NK-92 (cell line): ENCODE results near the gene TMEM62.

ENCODE experiments used
- DNase-seq: peaks from one replicate; lab custom pipeline; 2025; ENCODE audit not compliant: unreplicated experiment; lab: John Stamatoyannopoulos, UW

TMEM62 gene

DNA sequence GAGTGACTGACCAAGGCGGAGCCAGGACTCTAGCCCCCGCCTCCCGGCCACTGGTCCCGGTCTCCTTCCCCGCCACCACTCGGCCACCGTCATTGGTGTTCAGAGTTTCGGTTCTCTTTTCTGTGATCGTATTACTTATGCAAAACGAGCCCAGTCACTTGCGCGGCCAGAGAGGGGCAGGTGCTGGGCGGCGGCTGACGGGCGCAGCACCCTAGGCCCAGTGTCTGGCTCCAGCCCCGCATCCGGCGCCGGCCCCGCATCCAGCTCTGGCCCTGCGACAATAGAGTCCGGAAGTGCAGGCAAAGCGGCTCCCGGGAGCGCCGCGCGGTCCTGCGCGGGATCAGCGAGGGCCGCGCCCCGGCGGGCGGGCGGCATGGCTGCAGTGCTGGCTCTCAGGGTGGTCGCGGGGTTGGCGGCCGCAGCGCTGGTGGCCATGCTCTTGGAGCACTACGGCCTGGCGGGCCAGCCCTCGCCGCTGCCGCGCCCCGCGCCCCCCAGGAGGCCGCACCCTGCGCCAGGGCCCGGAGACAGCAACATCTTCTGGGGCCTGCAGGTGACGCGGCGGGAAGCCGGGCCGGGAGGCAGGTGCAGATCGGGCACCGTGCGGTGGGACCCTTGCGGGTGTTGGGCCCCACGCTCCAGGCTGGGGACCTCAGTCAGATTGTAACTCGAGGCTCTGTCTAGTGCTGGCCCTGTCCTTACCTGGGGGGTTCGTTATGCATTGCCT lies at the start of gene TMEM62:
Gene TMEM62, plus strand, starts transcription at position 157 of the 727 bp plus-strand sequence. Its CDS starts 217 bp downstream, at position 374.
- DNase-seq = no peak

DNA sequence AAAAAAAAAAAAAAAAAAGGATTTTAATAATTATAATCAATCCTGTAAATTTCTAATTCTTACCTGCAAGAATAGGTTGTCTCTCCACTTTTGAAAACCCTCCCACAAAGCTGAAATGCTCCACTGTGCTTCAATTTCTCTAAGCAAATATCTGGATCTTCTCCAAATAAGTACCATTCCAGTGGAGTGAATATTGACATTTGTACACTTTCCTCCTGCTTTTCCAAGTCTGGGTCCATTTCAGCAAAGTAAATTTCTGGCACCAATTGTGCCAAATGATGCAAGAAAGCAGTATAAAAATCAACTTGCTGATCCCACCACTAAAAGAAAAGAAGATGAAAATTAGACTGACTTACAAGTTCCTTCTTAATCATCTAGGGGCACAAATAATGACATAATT lies 47.5 kb upstream of the TMEM62 start:
- DNase-seq = no peak

DNA sequence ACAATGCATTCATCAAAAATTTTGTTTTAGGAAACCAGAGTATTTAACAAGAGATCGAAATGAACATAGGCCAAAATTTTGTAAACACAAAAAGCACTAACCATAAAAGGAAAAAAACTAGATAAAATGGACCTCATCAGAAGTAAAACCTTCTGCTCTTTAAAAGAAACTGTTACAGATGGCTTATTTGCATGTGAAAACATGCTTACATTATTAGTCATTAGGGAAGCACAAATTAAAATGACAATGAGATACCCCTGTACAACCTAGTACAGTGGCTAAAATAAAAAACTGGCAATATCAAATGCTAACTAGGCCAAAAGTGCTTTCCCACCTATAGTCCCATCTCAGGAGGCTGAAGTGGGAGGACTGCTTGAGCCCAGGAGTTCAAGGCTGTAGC lies 46.8 kb upstream of the TMEM62 start:
- DNase-seq = no peak

DNA sequence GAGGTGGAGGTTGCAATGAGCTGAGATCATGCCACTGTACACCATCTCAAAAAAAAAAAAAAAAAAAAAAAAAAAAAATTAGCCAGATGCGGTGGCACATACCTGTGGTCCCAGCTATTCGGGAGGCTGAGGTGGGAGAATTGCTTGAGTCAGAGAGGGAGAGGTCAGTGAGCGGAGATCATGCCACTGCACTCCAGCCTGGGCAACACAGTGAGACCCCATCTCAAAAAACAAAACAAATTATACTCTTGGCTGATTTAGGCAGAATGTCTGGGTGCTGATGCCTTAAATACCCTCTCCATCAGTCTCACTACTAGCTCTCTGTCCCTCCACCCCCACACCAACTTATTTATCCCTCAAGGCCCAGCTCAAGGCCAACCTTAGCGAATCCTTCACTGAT lies 41.5 kb upstream of the TMEM62 start:
- DNase-seq = no peak

DNA sequence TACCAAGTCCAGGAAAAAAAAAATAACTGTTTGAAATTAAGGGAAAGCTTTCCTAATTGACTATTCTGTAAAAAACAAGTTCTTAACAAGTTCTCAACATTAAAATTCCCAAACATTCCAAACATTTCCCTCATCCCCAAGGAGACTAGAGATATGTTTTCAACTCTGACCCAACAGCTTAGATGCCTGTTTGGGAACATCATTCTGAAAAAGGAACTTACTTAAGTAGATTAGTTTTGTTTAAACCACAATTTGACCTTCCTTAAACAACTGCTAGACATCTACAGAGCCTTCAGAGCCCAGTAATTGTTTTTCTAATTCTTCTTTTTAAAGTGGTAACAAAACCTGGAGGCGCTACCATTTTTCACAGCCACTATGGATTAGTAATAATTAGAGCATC lies 40.4 kb upstream of the TMEM62 start:
- DNase-seq = no peak

DNA sequence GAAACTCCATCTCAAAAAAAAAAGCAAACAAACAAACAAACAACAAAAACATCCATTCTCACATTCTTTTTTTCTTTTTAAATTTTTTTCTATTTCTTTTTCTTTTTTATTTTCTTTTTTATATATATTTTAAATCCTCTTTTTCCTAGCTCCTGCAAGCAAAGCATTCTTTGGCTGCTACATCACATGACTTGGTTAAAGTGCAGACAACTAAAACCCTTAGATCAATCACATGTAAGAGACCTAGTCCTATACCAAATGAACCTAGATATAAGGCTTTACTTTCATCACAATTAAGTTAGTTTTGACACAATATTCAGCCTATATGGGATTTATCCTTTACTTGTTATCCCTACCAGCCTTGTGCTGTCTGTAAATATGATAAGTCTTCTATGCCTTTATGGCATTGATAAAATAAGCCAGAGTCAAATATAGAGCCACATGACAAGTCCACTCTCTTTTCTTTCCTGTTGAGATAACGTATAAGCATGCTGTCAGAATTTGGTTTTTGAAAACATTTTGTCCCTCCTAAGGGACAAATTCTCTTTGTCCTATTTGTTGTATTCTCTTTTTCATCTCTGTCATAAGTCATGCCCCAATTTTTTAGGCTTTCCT lies 38.9 kb upstream of the TMEM62 start:
- DNase-seq = no peak

DNA sequence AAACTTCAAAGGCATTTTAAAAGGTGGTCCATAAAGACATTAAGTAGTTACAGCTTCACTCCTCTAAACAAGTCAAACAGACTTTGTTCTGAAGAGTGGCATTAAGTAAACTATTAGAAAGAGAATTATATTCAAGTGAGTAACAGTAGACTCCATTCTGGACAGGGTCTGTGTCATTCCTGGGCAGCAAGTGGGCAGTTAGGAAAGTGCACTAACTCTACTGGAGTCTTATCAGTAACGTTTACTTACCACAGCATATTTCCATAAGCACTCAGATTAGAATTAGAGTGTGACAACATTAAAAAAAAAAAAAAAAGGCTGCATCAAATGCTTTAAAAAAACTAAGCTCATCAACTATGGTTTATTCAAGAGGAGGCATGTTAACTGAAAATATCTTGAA lies 38.1 kb upstream of the TMEM62 start:
- DNase-seq = no peak

DNA sequence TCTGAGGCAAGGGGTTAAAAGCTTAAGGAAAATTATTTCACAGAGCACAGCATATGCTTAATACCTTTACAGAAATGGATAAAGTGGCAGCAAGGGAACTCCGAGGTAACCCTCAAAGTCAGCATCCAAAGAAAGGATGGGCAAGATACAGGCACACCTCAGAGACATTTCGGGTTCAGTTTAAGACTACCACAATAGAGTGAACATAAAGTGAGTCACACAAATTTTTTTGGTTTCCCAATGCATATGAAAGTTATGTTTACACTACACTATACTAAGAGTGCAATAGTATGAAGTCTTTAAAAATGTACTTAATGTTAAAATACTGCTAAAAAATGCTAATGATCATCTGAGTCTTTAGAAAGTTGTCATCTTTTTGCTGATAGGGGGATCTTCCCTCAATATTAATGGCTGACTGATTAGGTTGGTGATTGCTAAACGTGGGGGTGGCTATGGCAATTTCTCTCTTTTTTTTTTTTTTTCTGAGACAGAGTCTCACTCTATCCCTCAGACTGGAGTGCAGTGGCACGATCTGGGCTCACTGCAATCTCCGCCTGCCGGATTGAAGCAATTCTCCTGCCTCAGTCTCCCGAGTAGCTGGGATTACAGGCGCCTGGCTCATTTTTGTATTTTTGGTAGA lies 37.6 kb upstream of the TMEM62 start:
- no peak for DNase-seq

DNA sequence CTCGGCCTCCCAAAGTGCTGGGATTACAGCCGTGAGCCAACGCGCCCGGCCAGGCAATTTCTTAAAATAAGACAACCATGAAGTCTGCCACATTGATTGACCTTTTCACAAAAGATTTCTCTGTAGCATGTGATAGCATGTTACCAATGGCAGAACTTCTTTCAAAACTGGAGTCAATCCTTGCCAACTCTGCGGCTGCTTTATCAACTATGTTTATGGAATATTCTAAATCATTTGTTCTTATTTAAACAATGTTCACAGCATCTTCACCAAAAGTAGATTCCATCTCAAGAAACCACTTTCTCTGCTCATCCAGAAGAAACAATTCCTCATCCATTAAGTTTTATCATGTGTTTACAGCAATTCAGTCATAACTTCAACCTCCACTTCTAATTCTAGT lies 37.0 kb upstream of the TMEM62 start:
- DNase-seq = no peak

DNA sequence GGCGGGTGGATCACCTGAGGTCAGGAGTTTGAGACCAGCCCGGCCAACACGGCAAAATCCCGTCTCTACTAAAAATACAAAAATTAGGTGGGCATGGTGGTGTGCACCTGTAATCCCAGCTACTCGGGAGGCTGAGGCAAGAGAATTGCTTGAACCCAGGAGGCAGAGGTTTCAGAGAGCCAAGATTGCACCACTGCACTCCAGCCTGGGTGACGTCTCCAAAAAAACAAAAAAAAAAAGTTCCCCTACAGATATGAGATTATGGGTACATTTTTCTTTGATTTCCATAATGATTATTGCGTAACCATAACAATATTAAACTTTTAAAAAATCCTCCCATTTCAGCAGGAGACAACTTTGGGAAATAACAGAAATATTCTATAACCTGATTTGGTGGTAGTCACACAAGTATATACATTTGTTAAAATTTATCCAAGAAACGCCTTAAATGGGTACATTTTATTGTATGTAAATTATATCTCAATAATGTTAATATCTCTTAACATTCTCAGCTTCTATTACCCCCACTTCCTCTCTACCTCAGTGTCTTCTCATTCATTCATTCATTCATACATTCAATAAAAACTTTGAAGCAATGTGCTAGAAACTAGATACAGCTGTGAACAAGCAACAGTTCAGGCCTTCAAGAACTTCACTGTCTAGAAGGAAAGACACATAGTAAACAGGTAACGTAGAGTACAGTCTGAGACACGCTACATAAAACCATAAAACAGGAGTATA lies 34.1 kb upstream of the TMEM62 start:
- no peak for DNase-seq

DNA sequence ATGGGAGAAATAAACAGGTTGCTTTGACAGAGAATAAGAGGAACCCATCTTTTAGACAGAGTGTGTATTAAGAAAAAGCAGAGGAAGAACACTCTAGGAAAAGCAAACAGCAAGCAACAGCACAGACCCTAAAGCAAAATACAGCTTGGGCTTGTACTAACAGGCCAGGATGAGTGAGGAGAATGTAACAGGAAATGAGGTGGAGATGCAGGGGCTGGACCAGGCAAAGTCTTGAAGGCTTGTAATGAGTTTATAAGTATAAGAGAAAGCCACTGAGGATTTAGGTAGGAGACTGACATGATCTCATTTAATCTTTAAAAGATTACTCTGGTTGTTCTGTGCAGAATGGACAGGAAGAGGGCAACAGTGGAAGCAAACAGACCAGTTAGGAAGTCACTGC lies 32.4 kb upstream of the TMEM62 start:
- no peak for DNase-seq

DNA sequence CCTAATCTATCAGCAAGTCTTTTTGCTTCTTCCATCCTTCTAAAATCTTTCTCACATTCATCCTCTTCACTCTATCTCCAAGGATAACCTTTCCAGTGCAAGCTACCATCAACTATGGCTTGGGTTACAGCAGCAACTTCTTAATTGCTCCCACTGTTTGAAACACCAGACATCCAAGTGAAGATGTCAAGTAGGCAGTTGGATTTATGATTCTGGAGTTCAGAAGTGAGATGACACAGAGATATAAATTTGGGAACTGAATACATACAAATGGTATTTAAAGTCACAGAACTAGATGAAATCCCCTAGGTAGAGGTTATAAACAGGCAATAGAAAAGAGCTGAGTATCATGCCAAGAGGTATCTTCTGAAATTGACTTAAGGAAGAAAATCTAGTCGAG lies 31.2 kb upstream of the TMEM62 start:
- no peak for DNase-seq

DNA sequence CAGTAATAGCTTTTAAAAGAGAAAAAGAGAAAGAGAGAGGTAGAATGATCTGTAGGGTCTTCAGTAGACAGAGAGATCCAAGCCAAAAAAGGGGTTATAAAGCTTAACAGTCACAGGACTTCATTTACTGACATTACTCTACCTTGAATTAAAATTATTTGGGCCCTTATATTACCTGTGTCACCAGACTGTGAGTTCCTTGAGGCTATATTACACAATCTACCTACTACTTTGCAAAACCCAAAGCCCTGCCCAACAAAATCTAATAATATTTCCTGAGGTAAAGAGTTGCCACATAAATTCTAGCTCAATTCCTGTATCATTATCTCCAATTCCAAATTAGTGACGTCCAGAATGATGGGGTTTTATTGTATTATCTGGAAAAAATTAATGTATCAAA lies 29.5 kb upstream of the TMEM62 start:
- DNase-seq = no peak

DNA sequence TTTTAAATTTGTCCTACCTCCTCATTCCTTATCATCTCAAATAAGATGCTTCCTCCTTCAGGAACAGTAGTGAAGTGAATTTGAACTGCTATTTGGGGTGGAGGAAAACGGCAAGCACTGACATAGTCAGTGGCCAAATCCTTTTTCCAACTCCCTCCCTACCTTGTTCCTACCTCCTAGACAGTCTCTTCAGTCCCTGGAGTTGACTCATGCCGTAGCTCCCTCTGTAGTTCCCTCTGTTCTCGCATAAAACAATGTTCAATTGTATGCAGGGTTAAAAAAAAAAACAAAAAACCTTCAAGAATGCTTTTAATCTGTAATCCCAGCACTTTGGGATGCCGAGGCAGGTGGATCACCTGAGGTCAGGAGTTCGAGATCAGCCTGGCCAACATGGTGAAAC lies 29.0 kb upstream of the TMEM62 start:
- DNase-seq = no peak

DNA sequence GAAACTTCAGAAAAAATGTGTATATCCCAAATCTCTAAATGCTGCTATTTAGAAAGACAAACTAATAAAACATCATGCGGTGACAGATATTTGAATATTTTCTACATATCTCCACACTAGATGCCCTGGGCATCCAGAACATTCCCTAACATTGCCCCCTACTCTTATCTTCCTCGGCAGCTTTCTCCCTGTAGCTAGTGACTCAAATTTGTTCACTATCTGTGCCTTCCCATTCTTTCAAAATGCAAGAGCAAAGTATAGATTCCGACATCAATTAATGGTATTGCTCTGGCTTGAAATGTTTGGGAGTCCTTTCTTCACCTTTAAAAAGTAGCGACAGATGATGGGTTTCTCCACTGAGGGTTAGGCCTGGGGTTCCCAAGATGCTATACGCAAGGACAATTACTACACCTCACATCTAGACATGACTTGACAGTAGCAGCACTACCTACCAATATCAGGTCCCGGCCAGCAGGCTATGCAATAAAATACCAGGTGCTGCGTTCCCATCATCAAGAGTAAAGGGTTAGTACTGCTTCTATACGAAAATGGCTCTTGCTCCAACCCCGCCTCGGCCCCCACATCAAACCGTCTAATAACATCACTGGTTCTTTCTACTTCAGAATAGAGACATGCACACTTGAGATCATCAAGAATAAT lies 28.2 kb upstream of the TMEM62 start:
- DNase-seq = no peak

DNA sequence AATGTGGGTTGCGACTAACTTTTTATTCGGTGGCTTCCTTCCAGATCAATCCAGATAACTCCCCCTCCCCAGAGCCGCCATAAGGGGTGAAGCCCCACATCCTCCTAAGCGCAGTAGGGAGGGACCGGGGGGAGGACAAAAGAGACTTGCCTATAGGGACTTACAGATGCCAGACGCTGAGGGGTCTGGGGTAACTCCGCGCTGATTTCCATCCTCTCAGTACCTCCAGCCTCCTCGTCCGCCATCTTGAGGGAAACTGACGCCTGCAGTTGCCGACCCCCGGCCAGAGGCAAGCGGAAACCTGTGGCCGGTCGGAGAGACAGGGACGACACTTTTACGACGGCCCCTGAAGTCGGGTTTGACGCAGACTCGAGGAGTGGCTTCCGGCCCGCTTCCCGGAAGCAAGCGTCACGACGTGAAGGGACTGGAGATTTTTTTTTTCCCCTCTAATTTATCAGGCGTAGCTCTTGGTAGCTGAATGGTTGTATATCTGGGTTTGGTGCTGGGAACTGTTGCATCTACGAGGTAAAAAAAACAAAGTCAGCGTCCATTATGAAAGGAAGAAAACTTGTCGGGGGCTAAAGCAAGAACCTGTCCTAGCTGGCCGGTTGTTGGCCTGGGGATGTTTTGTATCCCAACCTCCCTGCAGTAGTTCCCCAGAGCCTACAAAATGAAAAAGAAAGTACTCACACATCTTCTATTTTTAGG lies 27.5 kb upstream of the TMEM62 start, which contains the start of gene UBR1:
Gene UBR1, minus strand, starts transcription at position 261 of the 708 bp plus-strand sequence. Its CDS starts 16 bp downstream, at position 245.
- peak; percentile 43 for DNase-seq

DNA sequence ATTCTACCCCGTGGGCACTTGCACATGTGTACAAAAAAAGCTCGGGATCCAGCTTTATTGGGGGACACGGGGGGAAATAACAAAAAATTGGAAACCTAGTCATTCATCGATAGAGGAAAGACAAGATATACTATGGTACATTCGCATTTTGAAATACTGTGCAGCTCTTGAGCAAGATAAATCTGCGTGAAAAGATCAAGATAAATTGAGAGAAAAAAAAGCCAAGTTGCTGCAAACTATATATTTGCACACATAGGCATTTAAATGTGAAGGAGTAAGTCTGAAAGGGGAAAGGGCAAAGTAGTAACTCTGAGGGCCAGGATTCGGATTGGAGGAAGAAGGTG lies 26.9 kb upstream of the TMEM62 start:
- no peak for DNase-seq

DNA sequence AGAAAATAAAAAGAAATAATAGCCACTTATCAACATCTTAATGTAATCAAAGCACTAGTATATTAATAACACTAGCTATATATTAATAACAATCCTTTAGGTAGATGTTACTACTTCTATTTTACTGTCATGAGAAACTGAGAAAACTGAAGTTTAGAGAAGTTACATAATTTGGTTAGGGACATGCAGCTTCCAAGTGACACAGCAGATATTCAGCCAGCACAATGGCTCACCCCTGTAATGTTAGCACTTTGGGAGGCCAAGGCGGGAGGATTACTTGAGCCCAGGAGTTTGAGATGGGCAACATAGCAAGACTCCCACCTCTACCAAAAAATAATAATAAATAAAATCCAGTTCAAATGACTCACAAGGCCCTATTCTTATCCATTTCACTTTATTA lies 25.6 kb upstream of the TMEM62 start:
- DNase-seq = no peak

DNA sequence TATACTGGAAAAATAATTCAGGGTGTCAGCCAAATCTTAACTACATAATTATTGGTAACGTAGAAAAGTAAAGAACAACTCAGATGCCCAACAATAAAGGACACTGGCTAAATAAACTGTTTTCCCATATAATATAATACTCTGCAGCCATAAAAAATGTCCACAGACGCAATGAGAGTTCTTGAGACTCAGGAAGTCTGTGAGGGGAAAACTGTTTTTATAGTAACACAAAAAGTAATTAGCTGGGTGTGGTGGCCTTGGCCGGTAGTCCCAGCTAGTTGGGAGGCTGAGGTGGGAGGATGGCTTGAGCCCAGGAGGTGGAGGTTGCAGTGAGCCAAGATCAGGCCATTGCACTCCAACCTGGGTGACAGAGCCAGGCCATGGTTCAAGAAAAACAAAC lies 22.0 kb upstream of the TMEM62 start:
- DNase-seq = no peak

DNA sequence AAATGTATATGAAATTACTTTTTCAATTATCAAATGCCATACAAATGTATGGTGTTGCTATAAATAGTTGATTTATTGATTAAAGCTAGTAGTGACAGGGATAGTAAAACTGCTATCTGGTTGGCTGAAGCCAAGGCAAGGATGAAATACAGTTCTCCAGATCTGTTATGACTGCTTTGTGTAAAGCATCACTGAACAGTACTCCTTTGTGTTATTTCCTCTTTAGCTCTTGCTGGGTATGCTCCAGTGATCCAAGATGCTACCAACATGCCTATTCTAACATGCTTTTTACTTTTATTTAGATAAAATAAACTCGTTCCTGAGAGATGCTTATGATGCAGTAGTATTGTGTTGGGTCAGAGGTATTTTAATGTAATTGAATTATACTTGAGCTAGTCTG lies 15.1 kb upstream of the TMEM62 start:
- no peak for DNase-seq

DNA sequence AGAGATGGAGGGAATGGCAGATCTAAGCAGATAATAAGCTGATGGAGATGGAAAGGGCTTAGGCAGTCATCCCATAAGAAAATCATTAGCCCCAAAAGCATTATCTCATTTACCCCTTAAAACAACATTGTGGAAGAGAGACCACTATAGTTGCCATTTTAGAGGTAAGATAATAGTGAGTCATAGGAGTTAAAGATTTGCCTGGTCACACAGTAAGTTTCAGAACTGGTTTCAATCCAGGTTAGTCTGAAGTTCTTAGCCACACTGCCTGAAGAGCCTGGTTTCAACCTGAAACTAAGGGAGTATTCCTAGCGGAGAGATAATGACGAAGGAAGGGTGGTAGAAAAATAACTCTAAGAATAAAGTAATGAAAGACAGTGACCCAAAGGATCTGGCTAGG lies 14.6 kb upstream of the TMEM62 start:
- DNase-seq = no peak
